Body of pancreas (tissue), 4 donors: ENCODE data around the gene ZSWIM1.

Experiments
- CTCF ChIP-seq, 7 experiments: fragments of 450-650 bp in 4 of 7; fragments of 200-600 bp in 3 of 7; sonication (generic) in 3 of 7; IDR thresholded peaks; one replicate each; pipeline ENCODE4 v1.5.1; 2016 to 2019; ENCODE audit warnings: antibody characterized with exemption in 7 of 7
- POLR2A ChIP-seq, 3 donors: fragments of 450-650 bp; IDR thresholded peaks; one replicate each; pipeline ENCODE4 v1.6.1; 2016; ENCODE audit warnings: antibody characterized with exemption in 3 of 3, mild to moderate bottlenecking in 2 of 3

GRCh38 chr20:45850238-45850637 is 30.8 kb upstream of the ZSWIM1 start:
- no peak for TF ChIP-seq CTCF (IDR thresholded peaks at IDR 0.05)
- TF ChIP-seq POLR2A (IDR thresholded peaks at IDR 0.05): no peak
